GM12878 (cell line): ENCODE measurements around the gene SPATA6. TPM values are rescaled to one million over a fixed set of nuclear protein-coding genes. Genes with fewer than 3 reads are reported as not detected.

Source experiments
- ATAC-seq: fragments of 200-7000 bp; cut with Tn5 transposase; 3 replicates; pipeline ENCODE4 v1.9.1; 2020; ENCODE audit warnings: mild to moderate bottlenecking, moderate library complexity
- BruUV-seq: library from RNA; stranded (reverse); fragments of 400-500 nt; replicated peaks from 2 replicates; lab custom pipeline; 2021; lab: Mats Ljungman, UMichigan
- CTCF ChIA-PET: fragments of 300-600 bp; sonication (Branson Sonifier 250); formaldehyde crosslinking; extraction: SDS; loops from one replicate; lab custom pipeline; 2021; ENCODE audit warnings: inconsistent platforms; lab: Yijun Ruan, JAX
- POLR2A ChIA-PET: fragments of 350-600 bp; formaldehyde crosslinking; extraction: SDS; loops from one replicate; lab custom pipeline; 2021; ENCODE audit warnings: inconsistent platforms; lab: Charles Lee
- RAD21 ChIA-PET: fragments of 300-600 bp; sonication (Branson Sonifier 250); formaldehyde crosslinking; loops from one replicate; lab custom pipeline; 2023; ENCODE audit warnings: antibody characterized with exemption; ENCODE audit not compliant: unreplicated experiment; lab: Charles Lee
- SMC1A ChIA-PET: fragments of 300-600 bp; sonication (Branson Sonifier 250); formaldehyde crosslinking; loops from one replicate; lab custom pipeline; 2023; ENCODE audit not compliant: unreplicated experiment, uncharacterized antibody; lab: Charles Lee
- DNase-seq: peaks from one replicate; pipeline ENCODE4 v3.0.0-alpha.2; 2011; ENCODE audit warnings: low read depth, low spot score
- FAIRE-seq: peaks from 3 replicates; lab custom pipeline; 2011; peaks lifted over from hg19 to GRCh38; lab: Jason Lieb, UNC
- H2AFZ ChIP-seq: 2 replicates; pipeline ENCODE4 v1.6.0; 2011; ENCODE audit warnings: low read depth, low read length, control low read depth; ENCODE audit not compliant: control insufficient read depth
- H3K27ac ChIP-seq: 2 replicates; pipeline ENCODE4 v1.5.1; 2011; ENCODE audit warnings: control low read depth; ENCODE audit not compliant: control insufficient read depth, insufficient read depth
- H3K27me3 ChIP-seq, 2 experiments: replicated peaks in 1 of 2; 2 replicates each; pipeline versions ENCODE4 v1.6.0 to v1.6.1; 2011; ENCODE audit warnings: low read length in 1 of 2; ENCODE audit not compliant: control insufficient read depth in 2 of 2, insufficient read depth in 2 of 2
- H3K36me3 ChIP-seq, 2 experiments: 2 replicates each; pipeline ENCODE4 v1.5.1; 2011; ENCODE audit warnings: low read length in 1 of 2; ENCODE audit not compliant: control insufficient read depth in 2 of 2, insufficient read depth in 2 of 2
- H3K4me1 ChIP-seq: 2 replicates; pipeline ENCODE4 v1.6.1; 2011; ENCODE audit warnings: mild to moderate bottlenecking, low read length, moderate library complexity, mixed read lengths; ENCODE audit not compliant: control insufficient read depth, insufficient read depth
- H3K4me2 ChIP-seq: 2 replicates; pipeline ENCODE4 v1.6.0; 2011; ENCODE audit warnings: control low read depth; ENCODE audit not compliant: control insufficient read depth, insufficient read depth
- H3K4me3 ChIP-seq: fragments of 200-600 bp; sonication (generic); 2 replicates; pipeline ENCODE4 v1.5.1; 2016
- H3K79me2 ChIP-seq: 2 replicates; pipeline ENCODE4 v1.6.0; 2011; ENCODE audit warnings: low read length; ENCODE audit not compliant: control insufficient read depth, insufficient read depth
- H3K9ac ChIP-seq: 2 replicates; pipeline ENCODE4 v1.8.0; 2011; ENCODE audit warnings: low read length, control low read depth, mixed read lengths; ENCODE audit not compliant: control insufficient read depth, insufficient read depth
- H3K9me3 ChIP-seq: replicated peaks from 3 replicates; pipeline ENCODE4 v1.5.1; 2011; ENCODE audit warnings: mild to moderate bottlenecking, low read length; ENCODE audit not compliant: control insufficient read depth, insufficient read depth
- H4K20me1 ChIP-seq: 2 replicates; pipeline ENCODE4 v1.6.0; 2011; ENCODE audit not compliant: control insufficient read depth, insufficient read depth
- BRCA1 ChIP-seq: IDR thresholded peaks from 2 replicates; pipeline ENCODE4 v1.6.1; 2011; ENCODE audit warnings: low read depth, low read length, improper control_type of control experiment
- EZH2 ChIP-seq: IDR thresholded peaks from 2 replicates; pipeline ENCODE4 v1.6.1; 2012; ENCODE audit warnings: low read depth, mild to moderate bottlenecking, control low read depth, inconsistent platforms, low read length, borderline replicate concordance; ENCODE audit not compliant: control insufficient read depth
- MYB ChIP-seq: fragments of 150-350 bp; IDR thresholded peaks from 2 replicates; pipeline ENCODE4 v1.6.1; 2014; ENCODE audit warnings: mild to moderate bottlenecking, low read depth, low read length, borderline replicate concordance
- NFXL1 ChIP-seq: fragments of 450-650 bp; IDR thresholded peaks from 2 replicates; pipeline ENCODE4 v1.6.1; 2017; ENCODE audit warnings: antibody characterized with exemption, mild to moderate bottlenecking, borderline replicate concordance
- NR2C2 ChIP-seq: IDR thresholded peaks from 2 replicates; pipeline ENCODE4 v1.6.1; 2011; ENCODE audit warnings: borderline replicate concordance, low read depth; ENCODE audit not compliant: control insufficient read depth, insufficient read length
- STAT3 ChIP-seq: IDR thresholded peaks from 2 replicates; pipeline ENCODE4 v1.6.1; 2011; ENCODE audit warnings: low read depth, low read length, improper control_type of control experiment
- ZNF384 ChIP-seq: IDR thresholded peaks from 2 replicates; pipeline ENCODE4 v1.6.1; 2012; ENCODE audit warnings: low read depth, mild to moderate bottlenecking, low read length, improper control_type of control experiment, borderline replicate concordance
- ZZZ3 ChIP-seq: IDR thresholded peaks from 2 replicates; pipeline ENCODE4 v1.6.1; 2011; ENCODE audit warnings: low read depth; ENCODE audit not compliant: control insufficient read depth, insufficient read length
- in situ Hi-C: fragments of 300-500 bp; cut with MboI; formaldehyde crosslinking; loops from 9 replicates; pipeline ENCODE4 v1.14.3; 2018; ENCODE audit warnings: mixed read lengths
- intact Hi-C: fragments of 100-400 bp; cut with micrococcal nuclease; formaldehyde crosslinking; loops from one replicate; pipeline ENCODE4 v1.14.2; 2022; ENCODE audit not compliant: unreplicated experiment
- polyA plus RNA-seq, 11 experiments: library from polyadenylated mRNA; depleted of rRNA in 4 of 11; unstranded in 6 of 11; stranded (reverse) in 5 of 11; fragments of >200 nt; fragmentation: Nextera tagmentation in 4 of 11; fragmentation: Illumina TruSeq in 1 of 11; extraction: Ambion mirVana in 4 of 11; extraction: Trizol in 1 of 11; gene quantifications; 1 replicate in 1 of 11; 2 replicates in 10 of 11; pipeline versions ENCODE4 v1.2.1 to v1.2.3, GENCODE V29; 2011 to 2016; ENCODE audit warnings: inconsistent platforms in 2 of 11, missing spikeins in 2 of 11, low read depth in 1 of 11
- total RNA-seq, 4 experiments: library from RNA; depleted of rRNA in 3 of 4; stranded (reverse); fragments of >200 nt in 3 of 4; fragmentation: Illumina TruSeq in 1 of 4; extraction: Trizol in 1 of 4; gene quantifications; 2 replicates each; pipeline versions ENCODE4 v1.2.1 to v1.2.3, GENCODE V29; 2013 to 2021
- TF ChIP-seq, protein P1 (sequence below): fragments of 450-650 bp; IDR thresholded peaks from 2 replicates; pipeline ENCODE4 v1.6.1; 2016; ENCODE audit warnings: mild to moderate bottlenecking, moderate library complexity, borderline replicate concordance

Gene SPATA6
- total and polyA plus RNA-seq, 10 of the 15 experiments (the other 5 are each of a cell fraction or from before 2014, with no cell fraction given), result 0.29 TPM; not detected in 9

DNA sequence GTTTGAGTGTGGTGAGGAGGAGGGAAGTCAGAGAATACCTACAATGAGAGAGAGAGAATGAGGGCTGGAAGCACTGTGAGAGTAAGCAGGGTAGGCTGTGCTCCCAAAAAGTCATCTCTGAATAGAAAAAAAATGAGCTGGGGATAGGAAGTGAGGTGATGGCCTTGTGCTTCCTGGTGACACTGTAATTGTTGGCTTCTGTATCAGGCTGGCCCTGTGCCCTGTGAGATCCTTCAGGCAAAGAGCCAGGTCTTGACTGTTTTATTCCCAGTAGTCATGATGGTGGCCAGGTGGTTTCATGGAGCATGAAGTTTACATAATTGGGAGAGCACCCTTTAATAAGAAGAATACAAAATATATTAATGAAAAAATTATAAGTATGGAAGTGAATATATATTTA lies 20.4 kb upstream of the SPATA6 start:
- intact Hi-C loops, result no loop called here
- SMC1A ChIA-PET, result no interaction called here
- no peak overlapping the region for H3K9ac ChIP-seq
- CTCF ChIA-PET, result no interaction called here
- H3K79me2 ChIP-seq, result no peaks in the 10 kb centered on the region
- H3K4me2 ChIP-seq, result no peak overlapping the region
- H3K9me3 ChIP-seq, result no peaks in the 10 kb centered on the region
- no peaks in the 10 kb centered on the region for H4K20me1 ChIP-seq
- no peak for TF ChIP-seq STAT3
- no peak for TF ChIP-seq EZH2
- no peak for TF ChIP-seq ZZZ3
- no peak for TF ChIP-seq NFXL1
- no peak for TF ChIP-seq BRCA1
- TF ChIP-seq NR2C2, result no peak
- TF ChIP-seq, protein P1, sequence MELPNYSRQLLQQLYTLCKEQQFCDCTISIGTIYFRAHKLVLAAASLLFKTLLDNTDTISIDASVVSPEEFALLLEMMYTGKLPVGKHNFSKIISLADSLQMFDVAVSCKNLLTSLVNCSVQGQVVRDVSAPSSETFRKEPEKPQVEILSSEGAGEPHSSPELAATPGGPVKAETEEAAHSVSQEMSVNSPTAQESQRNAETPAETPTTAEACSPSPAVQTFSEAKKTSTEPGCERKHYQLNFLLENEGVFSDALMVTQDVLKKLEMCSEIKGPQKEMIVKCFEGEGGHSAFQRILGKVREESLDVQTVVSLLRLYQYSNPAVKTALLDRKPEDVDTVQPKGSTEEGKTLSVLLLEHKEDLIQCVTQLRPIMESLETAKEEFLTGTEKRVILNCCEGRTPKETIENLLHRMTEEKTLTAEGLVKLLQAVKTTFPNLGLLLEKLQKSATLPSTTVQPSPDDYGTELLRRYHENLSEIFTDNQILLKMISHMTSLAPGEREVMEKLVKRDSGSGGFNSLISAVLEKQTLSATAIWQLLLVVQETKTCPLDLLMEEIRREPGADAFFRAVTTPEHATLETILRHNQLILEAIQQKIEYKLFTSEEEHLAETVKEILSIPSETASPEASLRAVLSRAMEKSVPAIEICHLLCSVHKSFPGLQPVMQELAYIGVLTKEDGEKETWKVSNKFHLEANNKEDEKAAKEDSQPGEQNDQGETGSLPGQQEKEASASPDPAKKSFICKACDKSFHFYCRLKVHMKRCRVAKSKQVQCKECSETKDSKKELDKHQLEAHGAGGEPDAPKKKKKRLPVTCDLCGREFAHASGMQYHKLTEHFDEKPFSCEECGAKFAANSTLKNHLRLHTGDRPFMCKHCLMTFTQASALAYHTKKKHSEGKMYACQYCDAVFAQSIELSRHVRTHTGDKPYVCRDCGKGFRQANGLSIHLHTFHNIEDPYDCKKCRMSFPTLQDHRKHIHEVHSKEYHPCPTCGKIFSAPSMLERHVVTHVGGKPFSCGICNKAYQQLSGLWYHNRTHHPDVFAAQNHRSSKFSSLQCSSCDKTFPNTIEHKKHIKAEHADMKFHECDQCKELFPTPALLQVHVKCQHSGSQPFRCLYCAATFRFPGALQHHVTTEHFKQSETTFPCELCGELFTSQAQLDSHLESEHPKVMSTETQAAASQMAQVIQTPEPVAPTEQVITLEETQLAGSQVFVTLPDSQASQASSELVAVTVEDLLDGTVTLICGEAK, result no peak
- TF ChIP-seq MYB, result no peak
- TF ChIP-seq ZNF384, result no peak
- TF ChIP-seq, all 136 proteins: peak for 0
- Histone ChIP-seq H3K27me3 (no peaks in the 10 kb centered on the region), H3K4me3 (no peak overlapping the region), H3K4me1 (no peaks in the 10 kb centered on the region), H3K36me3 (no peaks in the 10 kb centered on the region), H3K27ac (no peak overlapping the region), H2AFZ (no peak overlapping the region)
- ChIA-PET POLR2A (no interaction called here), RAD21 (no interaction called here)
- ATAC-seq, result no peak
- FAIRE-seq, result no peak
- in situ Hi-C loops, result no loop called here
- no peak for DNase-seq
- BruUV-seq, result no TSS peak
